HG02759 (cell line): Measurements from ENCODE around the gene FLOT2.
"Not testable (repeated sequence)": the region's sequence is repeated elsewhere in the genome, so short reads cannot be mapped to it uniquely, and the experiment has no call there.

Experiments used
- ATAC-seq: cut with Tn5 transposase; IDR thresholded peaks from one replicate; pipeline ENCODE4 v1.9.1; 2021; ENCODE audit warnings: mild to moderate bottlenecking, moderate library complexity; ENCODE audit not compliant: unreplicated experiment

The FLOT2 gene

DNA sequence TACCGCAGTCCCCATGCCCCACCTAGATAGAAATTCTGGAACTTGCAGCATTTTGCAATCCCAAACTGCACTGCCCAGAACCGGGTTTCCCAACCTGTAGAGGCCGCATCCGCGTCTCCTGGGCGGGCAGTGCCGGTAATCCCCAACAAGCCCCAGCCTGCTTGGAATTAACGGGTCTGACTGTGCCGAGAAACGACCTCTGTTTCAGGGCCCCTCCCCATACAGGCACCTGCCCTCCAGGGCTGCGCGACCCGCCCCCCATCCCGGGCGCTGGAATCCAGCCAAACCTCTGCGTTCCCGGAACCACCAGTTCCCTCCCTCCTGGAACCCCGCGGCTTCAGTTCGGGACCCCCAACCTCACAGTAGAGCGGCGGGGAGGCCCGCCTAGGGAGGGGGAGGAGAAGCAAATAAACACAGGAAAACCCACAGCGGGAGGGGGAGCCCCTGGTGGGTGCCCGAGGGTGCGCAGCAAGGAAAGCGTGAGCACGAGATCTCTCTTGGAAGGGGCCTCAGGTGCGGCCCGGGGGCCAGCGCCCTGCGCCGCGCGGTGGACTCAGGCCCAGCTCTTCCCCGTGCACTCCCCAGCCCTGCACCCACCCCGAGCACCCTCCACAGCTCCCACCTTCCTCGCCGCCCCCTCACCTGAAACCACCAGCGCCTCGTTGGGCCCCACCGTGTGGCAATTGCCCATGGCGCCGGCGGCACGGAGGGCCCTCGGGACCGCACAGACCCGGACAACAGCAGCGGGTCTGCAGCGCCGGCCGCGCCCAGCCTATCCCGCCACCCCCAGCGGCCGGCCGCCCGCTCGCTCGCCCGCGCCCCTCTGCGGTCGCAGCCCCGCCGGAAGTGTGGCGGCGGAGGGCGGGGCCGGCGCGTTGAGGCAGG is at the start of gene FLOT2:
Gene FLOT2 (minus strand): TSS at position 850 of the 885 bp plus-strand sequence. CDS start 159 bp downstream, at position 691.
- peak; percentile 40 for ATAC-seq

GRCh38 chr17:28946239-28946638 is 48.7 kb upstream of the FLOT2 start:
- no peak for ATAC-seq

GRCh38 chr17:28944862-28945741 is 47.6 kb upstream of the FLOT2 start:
- ATAC-seq, result no peak

GRCh38 chr17:28944343-28944742 is 46.8 kb upstream of the FLOT2 start:
- no peak for ATAC-seq

- ATAC-seq, result no peak
These were observed 45.4 kb upstream of the FLOT2 start for GRCh38 chr17:28942925-28943324.

GRCh38 chr17:28941251-28941650 is 43.7 kb upstream of the FLOT2 start:
- ATAC-seq, result no peak

- ATAC-seq, result no peak
These were observed 43.1 kb upstream of the FLOT2 start for GRCh38 chr17:28940675-28941074.

- ATAC-seq, result no peak
These were observed 42.6 kb upstream of the FLOT2 start for GRCh38 chr17:28940142-28940541.

DNA sequence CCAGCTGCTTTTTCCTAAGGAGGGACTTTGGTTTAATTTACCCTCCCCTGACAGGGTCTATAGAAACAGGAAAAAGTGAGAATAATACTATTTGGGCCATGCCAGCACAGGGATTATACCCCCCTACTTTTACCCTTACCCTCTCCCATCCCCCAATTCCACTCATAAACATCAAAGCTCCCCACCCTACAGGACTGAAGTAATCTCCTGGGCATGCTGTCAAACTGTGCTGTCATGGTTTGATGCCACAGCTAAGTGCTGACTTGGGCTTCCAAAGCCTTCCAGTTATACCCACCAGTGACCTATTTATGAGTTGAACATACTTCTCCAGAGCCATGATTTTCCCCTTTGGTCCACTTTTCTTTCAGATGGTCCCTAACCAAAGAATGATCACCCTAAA is 41.0 kb upstream of the FLOT2 start:
- no peak for ATAC-seq

DNA sequence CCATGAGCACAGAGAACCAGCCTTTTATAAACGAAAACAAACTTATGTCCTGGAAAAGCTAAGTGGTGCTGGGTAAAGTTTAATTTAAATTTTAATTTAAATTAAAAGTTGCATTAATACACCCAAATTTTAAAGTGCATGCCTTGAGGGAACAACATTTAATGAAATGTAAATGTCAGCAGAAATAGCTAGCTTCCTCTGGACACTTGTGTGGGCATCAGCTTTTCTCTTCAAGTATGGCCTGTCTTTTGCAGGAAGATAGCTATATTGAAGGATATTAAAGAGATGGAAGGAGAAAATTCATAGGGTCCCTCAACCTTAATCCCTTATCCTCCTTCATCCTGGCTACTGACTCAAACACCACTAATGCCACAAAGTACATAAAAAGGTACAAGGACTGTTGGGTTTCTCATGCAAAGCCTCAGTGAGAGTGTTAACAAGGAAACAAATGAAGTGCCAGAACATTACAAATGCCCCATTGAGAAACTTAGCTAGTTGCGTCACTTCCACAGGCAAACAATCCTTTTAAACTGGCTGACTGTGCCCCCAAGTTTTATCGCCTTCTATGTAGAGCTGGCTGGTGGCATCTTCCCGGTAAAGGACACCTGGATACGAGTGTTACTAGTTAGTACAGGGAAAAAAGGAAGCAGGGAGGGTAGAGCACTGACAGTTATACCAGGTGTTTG is 39.7 kb upstream of the FLOT2 start:
- no peak for ATAC-seq

GRCh38 chr17:28935744-28936460 is 38.4 kb upstream of the FLOT2 start:
- ATAC-seq, result no peak

DNA sequence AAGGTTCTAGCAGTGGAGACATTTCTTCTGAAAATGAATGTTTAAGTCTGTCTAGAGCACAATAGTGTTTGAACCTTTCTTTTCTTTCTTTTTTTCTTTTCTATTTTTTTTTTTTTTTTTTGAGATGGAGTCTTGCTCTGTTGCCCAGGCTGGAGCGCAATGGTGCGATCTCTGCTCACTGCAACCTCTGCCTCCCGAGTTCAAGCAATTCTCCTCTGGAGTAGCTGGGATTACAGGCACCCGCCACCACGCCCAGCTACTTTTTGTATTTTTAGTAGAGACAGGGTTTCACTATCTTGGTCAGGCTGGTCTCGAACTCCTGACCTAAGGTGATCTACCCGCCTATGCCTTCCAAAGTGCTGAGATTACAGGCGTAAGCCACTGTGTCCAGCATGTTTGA is 37.0 kb upstream of the FLOT2 start:
- ATAC-seq, result not testable (repeated sequence)

DNA sequence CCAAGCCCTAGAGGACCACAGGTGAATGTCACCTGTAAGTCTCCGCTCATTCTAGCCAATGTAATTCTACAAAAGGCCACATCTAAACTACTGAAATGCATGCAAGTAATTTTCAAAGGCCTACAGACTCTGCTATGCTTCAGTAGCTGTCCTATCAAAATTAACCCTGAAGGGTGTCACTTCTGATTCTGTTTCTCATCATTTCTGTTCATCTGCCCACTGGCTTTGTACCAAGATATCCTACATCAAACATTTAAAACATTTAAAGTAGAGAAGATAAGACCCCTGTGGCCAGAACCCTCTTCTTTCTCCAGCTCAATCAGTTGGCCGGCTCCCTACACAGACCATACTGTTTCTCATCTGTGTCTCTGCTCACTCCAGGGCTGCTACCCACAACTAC is 32.3 kb upstream of the FLOT2 start:
- ATAC-seq, result no peak

DNA sequence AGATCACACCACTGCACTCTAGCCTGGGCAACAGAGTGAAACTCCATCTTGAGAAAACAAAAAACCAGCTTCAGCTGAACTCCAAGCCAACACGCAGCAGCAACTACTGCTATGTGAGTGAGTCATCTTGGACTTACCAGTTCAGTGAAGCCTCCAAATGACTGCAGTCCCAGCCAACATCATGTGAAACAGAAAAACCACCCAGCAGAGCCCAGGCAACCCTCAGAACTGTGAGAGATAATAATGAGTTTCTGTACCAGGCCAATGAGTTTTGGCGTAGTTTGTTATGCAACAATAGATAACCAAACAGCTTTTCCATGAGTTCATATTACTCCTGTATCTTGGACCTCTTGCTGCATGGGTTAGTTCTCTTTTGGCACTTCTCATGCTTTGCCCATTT is 30.5 kb upstream of the FLOT2 start:
- ATAC-seq, result no peak

- no peak for ATAC-seq
These were observed 29.3 kb upstream of the FLOT2 start for GRCh38 chr17:28926786-28927185.

- no peak for ATAC-seq
These were observed 28.8 kb upstream of the FLOT2 start for GRCh38 chr17:28926366-28926765.

DNA sequence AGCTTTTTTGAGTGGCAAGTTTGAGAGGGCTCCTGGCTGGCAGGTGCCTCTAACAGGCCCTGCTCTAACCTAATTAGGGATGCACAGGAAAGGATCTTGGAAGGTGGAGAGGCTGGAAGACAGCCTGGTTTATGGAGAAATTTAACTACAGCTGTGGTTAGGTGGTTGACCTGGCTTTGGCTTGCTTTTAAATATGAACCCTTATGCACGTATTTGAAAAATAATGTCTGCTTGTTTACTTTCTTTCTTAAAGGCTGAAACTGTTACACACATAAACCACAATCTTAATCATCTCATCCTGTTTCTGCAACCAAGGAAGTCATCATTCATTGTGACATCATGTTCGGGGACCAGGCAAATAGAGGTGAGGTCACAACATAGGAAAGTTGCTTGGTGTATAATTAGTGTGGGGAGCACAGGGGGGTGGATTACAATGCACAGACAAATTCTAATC is 28.4 kb upstream of the FLOT2 start:
- ATAC-seq, result no peak

GRCh38 chr17:28920201-28920600 is 22.7 kb upstream of the FLOT2 start:
- no peak for ATAC-seq

- no peak for ATAC-seq
These were observed 20.8 kb upstream of the FLOT2 start for GRCh38 chr17:28918295-28918694.

DNA sequence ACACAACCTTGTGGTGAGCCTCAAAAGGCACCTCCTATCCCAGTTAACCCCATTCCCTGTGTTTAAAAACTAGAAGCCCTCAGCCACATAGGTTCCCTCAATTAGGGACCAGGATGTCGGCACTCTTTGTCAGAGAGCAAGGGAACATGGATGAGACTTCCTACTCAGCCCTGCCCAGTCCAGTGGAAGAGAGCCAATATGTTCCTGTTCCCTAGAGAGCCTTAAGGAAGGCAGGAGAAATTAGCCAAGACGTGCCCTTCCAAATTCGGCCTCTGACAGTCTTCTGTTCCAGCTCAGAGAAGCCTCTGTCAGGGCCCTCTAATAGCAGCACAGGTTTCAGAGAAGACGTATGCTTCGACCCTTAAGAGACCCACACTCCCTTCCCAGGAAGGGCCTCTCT is 19.9 kb upstream of the FLOT2 start:
- ATAC-seq, result no peak

DNA sequence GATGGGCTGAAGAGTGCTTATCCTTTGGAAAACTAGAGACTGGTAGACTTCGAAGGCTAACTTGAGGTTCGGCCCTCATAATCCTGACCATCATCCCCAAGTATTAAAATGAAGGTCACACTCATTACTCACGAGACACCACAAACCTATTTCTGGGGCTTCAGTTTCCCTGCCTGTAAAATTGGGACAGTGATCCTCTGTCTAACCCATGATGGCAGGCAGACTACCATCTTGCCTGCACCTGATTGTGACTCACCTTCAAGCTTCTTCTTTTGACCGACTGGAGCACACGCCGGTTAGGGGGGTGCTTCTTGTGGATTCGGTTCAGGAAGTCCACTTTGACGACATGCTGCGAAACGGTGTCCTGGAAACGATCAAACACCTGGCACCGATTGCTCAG is 19.5 kb upstream of the FLOT2 start:
- no peak for ATAC-seq
